Liver (tissue), 9 donors: Measurements from ENCODE around the gene CHAF1B. TPM values are rescaled to one million over a fixed set of nuclear protein-coding genes. Genes with fewer than 3 reads are reported as not detected.

ENCODE experiments used
- DNase-seq: peaks from one replicate; pipeline ENCODE4 v3.0.0-alpha.2; 2017; ENCODE audit warnings: low spot score
- H3K27ac ChIP-seq, 2 donors: one replicate each; pipeline ENCODE4 v1.7.0; 2013; ENCODE audit warnings: inconsistent platforms in 2 of 2, low read length in 2 of 2, control low read depth in 1 of 2, low read depth in 1 of 2, mild to moderate bottlenecking in 1 of 2
- H3K27me3 ChIP-seq, 4 donors: one replicate each; pipeline versions ENCODE4 v1.6.1 to v1.7.0; 2013; ENCODE audit warnings: low read length in 3 of 4, inconsistent platforms in 1 of 4, mild to moderate bottlenecking in 1 of 4, moderate library complexity in 1 of 4; ENCODE audit not compliant: control insufficient read depth in 4 of 4, insufficient read depth in 4 of 4
- H3K36me3 ChIP-seq, 4 donors: one replicate each; pipeline versions ENCODE4 v1.6.1 to v1.7.0; 2013; ENCODE audit warnings: low read length in 3 of 4, mild to moderate bottlenecking in 3 of 4, low read depth in 1 of 4, moderate library complexity in 1 of 4; ENCODE audit not compliant: control insufficient read depth in 4 of 4, insufficient read depth in 3 of 4
- H3K4me1 ChIP-seq, 4 donors: one replicate each; pipeline versions ENCODE4 v1.6.1 to v1.7.0; 2013; ENCODE audit warnings: low read length in 3 of 4, mild to moderate bottlenecking in 3 of 4, moderate library complexity in 1 of 4; ENCODE audit not compliant: control insufficient read depth in 4 of 4, insufficient read depth in 4 of 4
- H3K4me3 ChIP-seq, 3 donors: one replicate each; pipeline versions ENCODE4 v1.6.1 to v1.7.0; 2013; ENCODE audit warnings: low read length in 3 of 3, control low read depth in 1 of 3, low read depth in 1 of 3, mild to moderate bottlenecking in 1 of 3
- H3K9ac ChIP-seq, 2 donors: one replicate each; pipeline ENCODE4 v1.7.0; 2013; ENCODE audit warnings: low read length in 2 of 2, mild to moderate bottlenecking in 2 of 2, moderate library complexity in 2 of 2, control low read depth in 1 of 2, low read depth in 1 of 2
- H3K9me3 ChIP-seq, 4 donors: one replicate each; pipeline versions ENCODE4 v1.6.1 to v1.7.0; 2013; ENCODE audit warnings: low read length in 3 of 4; ENCODE audit not compliant: control insufficient read depth in 4 of 4
- EGR1 ChIP-seq, 2 donors: IDR thresholded peaks; 2 replicates each; pipeline ENCODE4 v1.6.1; 2016 to 2018; ENCODE audit warnings: antibody characterized with exemption in 2 of 2, low read depth in 2 of 2
- FOXA1 ChIP-seq: IDR thresholded peaks from 2 replicates; pipeline ENCODE4 v1.6.1; 2016; ENCODE audit warnings: antibody characterized with exemption
- FOXA2 ChIP-seq: IDR thresholded peaks from 2 replicates; pipeline ENCODE4 v1.6.1; 2016; ENCODE audit warnings: antibody characterized with exemption
- GABPA ChIP-seq, 2 donors: IDR thresholded peaks in 1 of 2; conservative IDR thresholded peaks in 1 of 2; 2 replicates each; pipeline ENCODE4 v1.6.1; 2016; ENCODE audit warnings: antibody characterized with exemption in 2 of 2, mild to moderate bottlenecking in 1 of 2, moderate library complexity in 1 of 2
- HNF4A ChIP-seq, 2 donors: conservative IDR thresholded peaks; 2 replicates each; pipeline ENCODE4 v1.6.1; 2016; ENCODE audit warnings: antibody characterized with exemption in 2 of 2, mild to moderate bottlenecking in 2 of 2
- HNF4G ChIP-seq: IDR thresholded peaks from 2 replicates; pipeline ENCODE4 v1.6.1; 2016; ENCODE audit warnings: antibody characterized with exemption
- JUND ChIP-seq, 2 donors: IDR thresholded peaks; 2 replicates each; pipeline ENCODE4 v1.6.1; 2016; ENCODE audit warnings: antibody characterized with exemption in 2 of 2
- RAD21 ChIP-seq, 2 donors: IDR thresholded peaks; 2 replicates each; pipeline ENCODE4 v1.6.1; 2016; ENCODE audit warnings: antibody characterized with exemption in 2 of 2, mild to moderate bottlenecking in 2 of 2
- RXRA ChIP-seq, 2 donors: IDR thresholded peaks; 2 replicates each; pipeline ENCODE4 v1.6.1; 2017 to 2018; ENCODE audit warnings: antibody characterized with exemption in 2 of 2, mild to moderate bottlenecking in 1 of 2
- SP1 ChIP-seq: IDR thresholded peaks from 2 replicates; pipeline ENCODE4 v1.6.1; 2018; ENCODE audit warnings: antibody characterized with exemption, mild to moderate bottlenecking
- TAF1 ChIP-seq: conservative IDR thresholded peaks from 2 replicates; pipeline ENCODE4 v1.6.1; 2016; ENCODE audit warnings: antibody characterized with exemption, mild to moderate bottlenecking
- YY1 ChIP-seq: IDR thresholded peaks from 2 replicates; pipeline ENCODE4 v1.6.1; 2016; ENCODE audit warnings: antibody characterized with exemption, mild to moderate bottlenecking
- WGBS: extraction: QIAGEN DNeasy Blood & Tissue Kit; methylation state at CpG from one replicate; pipeline ENCODE4 v1.1.7; 2013; 5-methylcytosine and 5-hydroxymethylcytosine counted together
- polyA plus RNA-seq, 2 donors: library from polyadenylated mRNA; stranded (reverse) in 1 of 2; unstranded in 1 of 2; fragments of 200-250 nt in 1 of 2; fragments of >200 nt in 1 of 2; fragmentation: Nextera tagmentation in 1 of 2; extraction: Ambion mirVana in 1 of 2; gene quantifications; one replicate each; pipeline versions ENCODE4 v1.2.1 to v1.2.3, GENCODE V29; 2013 to 2015
- total RNA-seq, 2 donors: library from RNA; depleted of rRNA; stranded (reverse); fragments of >200 nt; gene quantifications; one replicate each; pipeline ENCODE4 v1.2.3, GENCODE V29; 2014
- TF ChIP-seq, protein P1 (sequence below): IDR thresholded peaks from 2 replicates; pipeline ENCODE4 v1.6.1; 2016; ENCODE audit warnings: antibody characterized with exemption
- TF ChIP-seq, protein P2 (sequence below): fragments of 150-350 bp; IDR thresholded peaks from 2 replicates; pipeline ENCODE4 v1.5.1; 2017; ENCODE audit warnings: improper control_type of control experiment, low read depth, low read length; ENCODE audit not compliant: missing input control
- TF ChIP-seq, protein P3 (sequence below): IDR thresholded peaks from 2 replicates; pipeline ENCODE4 v1.6.1; 2016; ENCODE audit warnings: antibody characterized with exemption
- TF ChIP-seq, protein P4 (sequence below): IDR thresholded peaks from 2 replicates; pipeline ENCODE4 v1.6.1; 2016; ENCODE audit warnings: antibody characterized with exemption
- TF ChIP-seq, protein P5 (sequence below): IDR thresholded peaks from 2 replicates; pipeline ENCODE4 v1.6.1; 2016; ENCODE audit warnings: antibody characterized with exemption, mild to moderate bottlenecking
- donor health status: healthy.
- donor health status: healthy.
- donor health status: healthy.
- donor health status: healthy.
- donor health status: healthy.

Gene CHAF1B
- total and polyA plus RNA-seq, 4 donors: 0.33 to 2.7 (median 0.49) TPM

DNA sequence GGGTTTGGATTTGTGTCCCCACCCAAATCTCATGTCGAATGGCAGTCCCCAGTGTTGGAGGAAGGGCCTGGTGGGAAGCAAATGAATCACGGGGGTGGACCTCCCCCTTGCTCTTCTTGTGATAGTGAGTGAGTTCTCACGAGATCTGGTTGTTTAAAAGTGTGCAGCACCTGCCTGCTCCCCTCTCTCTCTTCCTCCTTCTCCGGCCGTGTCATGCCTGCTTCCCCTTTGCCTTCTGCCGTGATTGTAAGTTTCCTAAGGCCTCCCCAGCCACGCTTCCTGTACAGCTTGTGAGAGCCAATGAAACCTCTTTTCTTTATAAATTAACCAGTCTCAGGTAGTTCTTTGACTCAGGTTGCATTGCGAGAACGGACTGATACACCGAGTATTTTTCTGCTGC lies 78.8 kb downstream of the CHAF1B start (continued):
- no peak for TF ChIP-seq HNF4G

DNA sequence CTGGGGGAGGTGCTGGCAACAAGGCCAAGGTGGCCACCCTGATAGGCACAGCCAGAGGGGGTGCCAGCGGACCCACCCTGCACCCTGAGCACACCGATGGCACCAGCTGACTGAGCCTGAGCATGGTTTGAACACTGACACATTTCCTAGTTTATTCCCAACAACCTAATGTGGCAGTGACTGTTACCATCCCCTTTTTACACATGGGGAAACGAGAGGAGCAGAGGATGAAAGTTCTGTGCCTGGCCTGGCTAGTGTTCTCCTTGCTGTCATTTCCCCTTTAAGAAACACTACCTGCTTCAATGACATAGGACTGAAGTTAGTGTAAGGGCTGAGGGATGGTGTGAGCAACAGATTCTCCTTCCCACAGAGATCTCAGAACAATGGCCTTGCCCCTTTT lies 79.4 kb downstream of the CHAF1B start:
- no peak overlapping the region for H3K27ac ChIP-seq
- TF ChIP-seq HNF4G (no peak), HNF4A (conservative IDR thresholded peaks at IDR 0.05) (no peak), FOXA2 (no peak), TAF1 (no peak), FOXA1 (no peak), EGR1 (IDR thresholded peaks at IDR 0.05; ENCODE audit: low read depth in 2 of 2) (no peak), GABPA (IDR thresholded peaks at IDR 0.05 in 1 of 2, conservative IDR thresholded peaks at IDR 0.05 in 1 of 2) (no peak), SP1 (no peak), YY1 (no peak), JUND (IDR thresholded peaks at IDR 0.05) (no peak), RAD21 (IDR thresholded peaks at IDR 0.05) (no peak), RXRA (IDR thresholded peaks at IDR 0.05) (no peak)
- TF ChIP-seq, protein P1, sequence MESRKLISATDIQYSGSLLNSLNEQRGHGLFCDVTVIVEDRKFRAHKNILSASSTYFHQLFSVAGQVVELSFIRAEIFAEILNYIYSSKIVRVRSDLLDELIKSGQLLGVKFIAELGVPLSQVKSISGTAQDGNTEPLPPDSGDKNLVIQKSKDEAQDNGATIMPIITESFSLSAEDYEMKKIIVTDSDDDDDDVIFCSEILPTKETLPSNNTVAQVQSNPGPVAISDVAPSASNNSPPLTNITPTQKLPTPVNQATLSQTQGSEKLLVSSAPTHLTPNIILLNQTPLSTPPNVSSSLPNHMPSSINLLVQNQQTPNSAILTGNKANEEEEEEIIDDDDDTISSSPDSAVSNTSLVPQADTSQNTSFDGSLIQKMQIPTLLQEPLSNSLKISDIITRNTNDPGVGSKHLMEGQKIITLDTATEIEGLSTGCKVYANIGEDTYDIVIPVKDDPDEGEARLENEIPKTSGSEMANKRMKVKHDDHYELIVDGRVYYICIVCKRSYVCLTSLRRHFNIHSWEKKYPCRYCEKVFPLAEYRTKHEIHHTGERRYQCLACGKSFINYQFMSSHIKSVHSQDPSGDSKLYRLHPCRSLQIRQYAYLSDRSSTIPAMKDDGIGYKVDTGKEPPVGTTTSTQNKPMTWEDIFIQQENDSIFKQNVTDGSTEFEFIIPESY: no peak
- TF ChIP-seq, protein P2, sequence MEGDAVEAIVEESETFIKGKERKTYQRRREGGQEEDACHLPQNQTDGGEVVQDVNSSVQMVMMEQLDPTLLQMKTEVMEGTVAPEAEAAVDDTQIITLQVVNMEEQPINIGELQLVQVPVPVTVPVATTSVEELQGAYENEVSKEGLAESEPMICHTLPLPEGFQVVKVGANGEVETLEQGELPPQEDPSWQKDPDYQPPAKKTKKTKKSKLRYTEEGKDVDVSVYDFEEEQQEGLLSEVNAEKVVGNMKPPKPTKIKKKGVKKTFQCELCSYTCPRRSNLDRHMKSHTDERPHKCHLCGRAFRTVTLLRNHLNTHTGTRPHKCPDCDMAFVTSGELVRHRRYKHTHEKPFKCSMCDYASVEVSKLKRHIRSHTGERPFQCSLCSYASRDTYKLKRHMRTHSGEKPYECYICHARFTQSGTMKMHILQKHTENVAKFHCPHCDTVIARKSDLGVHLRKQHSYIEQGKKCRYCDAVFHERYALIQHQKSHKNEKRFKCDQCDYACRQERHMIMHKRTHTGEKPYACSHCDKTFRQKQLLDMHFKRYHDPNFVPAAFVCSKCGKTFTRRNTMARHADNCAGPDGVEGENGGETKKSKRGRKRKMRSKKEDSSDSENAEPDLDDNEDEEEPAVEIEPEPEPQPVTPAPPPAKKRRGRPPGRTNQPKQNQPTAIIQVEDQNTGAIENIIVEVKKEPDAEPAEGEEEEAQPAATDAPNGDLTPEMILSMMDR: no peak
- TF ChIP-seq, protein P3, sequence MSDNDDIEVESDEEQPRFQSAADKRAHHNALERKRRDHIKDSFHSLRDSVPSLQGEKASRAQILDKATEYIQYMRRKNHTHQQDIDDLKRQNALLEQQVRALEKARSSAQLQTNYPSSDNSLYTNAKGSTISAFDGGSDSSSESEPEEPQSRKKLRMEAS: no peak
- TF ChIP-seq, protein P4, sequence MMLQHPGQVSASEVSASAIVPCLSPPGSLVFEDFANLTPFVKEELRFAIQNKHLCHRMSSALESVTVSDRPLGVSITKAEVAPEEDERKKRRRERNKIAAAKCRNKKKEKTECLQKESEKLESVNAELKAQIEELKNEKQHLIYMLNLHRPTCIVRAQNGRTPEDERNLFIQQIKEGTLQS: no peak
- TF ChIP-seq, protein P5, sequence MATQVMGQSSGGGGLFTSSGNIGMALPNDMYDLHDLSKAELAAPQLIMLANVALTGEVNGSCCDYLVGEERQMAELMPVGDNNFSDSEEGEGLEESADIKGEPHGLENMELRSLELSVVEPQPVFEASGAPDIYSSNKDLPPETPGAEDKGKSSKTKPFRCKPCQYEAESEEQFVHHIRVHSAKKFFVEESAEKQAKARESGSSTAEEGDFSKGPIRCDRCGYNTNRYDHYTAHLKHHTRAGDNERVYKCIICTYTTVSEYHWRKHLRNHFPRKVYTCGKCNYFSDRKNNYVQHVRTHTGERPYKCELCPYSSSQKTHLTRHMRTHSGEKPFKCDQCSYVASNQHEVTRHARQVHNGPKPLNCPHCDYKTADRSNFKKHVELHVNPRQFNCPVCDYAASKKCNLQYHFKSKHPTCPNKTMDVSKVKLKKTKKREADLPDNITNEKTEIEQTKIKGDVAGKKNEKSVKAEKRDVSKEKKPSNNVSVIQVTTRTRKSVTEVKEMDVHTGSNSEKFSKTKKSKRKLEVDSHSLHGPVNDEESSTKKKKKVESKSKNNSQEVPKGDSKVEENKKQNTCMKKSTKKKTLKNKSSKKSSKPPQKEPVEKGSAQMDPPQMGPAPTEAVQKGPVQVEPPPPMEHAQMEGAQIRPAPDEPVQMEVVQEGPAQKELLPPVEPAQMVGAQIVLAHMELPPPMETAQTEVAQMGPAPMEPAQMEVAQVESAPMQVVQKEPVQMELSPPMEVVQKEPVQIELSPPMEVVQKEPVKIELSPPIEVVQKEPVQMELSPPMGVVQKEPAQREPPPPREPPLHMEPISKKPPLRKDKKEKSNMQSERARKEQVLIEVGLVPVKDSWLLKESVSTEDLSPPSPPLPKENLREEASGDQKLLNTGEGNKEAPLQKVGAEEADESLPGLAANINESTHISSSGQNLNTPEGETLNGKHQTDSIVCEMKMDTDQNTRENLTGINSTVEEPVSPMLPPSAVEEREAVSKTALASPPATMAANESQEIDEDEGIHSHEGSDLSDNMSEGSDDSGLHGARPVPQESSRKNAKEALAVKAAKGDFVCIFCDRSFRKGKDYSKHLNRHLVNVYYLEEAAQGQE: no peak
- no peak overlapping the region for H3K9ac ChIP-seq
- peaks cover 2 to 26% (median 16%) of the 10 kb centered on the region in 4 donors for H3K4me1 ChIP-seq
- peaks cover 0 to 2% (median 0%) of the 10 kb centered on the region in 4 donors for H3K36me3 ChIP-seq
- no peaks in the 10 kb centered on the region for H3K9me3 ChIP-seq
- H3K4me3 ChIP-seq: no peak overlapping the region
- H3K27me3 ChIP-seq: no peaks in the 10 kb centered on the region
- DNase-seq: no peak
- WGBS: 74% methylated on average over 3 of the region's 3 CpGs
